ENCODE measurements around the gene SLC35F6. TPM values are rescaled to one million over a fixed set of nuclear protein-coding genes. Genes with fewer than 3 reads are reported as not detected.
A peak's percentile ranks its signal among the peaks of the same experiment; 100 is the strongest.
"Not testable (repeated sequence)": the region's sequence is repeated elsewhere in the genome, so short reads cannot be mapped to it uniquely, and the experiment has no call there.

SLC35F6 gene
- total RNA-seq, 2 donors from 2014 or later = 14.9 to 16.0 TPM

DNA sequence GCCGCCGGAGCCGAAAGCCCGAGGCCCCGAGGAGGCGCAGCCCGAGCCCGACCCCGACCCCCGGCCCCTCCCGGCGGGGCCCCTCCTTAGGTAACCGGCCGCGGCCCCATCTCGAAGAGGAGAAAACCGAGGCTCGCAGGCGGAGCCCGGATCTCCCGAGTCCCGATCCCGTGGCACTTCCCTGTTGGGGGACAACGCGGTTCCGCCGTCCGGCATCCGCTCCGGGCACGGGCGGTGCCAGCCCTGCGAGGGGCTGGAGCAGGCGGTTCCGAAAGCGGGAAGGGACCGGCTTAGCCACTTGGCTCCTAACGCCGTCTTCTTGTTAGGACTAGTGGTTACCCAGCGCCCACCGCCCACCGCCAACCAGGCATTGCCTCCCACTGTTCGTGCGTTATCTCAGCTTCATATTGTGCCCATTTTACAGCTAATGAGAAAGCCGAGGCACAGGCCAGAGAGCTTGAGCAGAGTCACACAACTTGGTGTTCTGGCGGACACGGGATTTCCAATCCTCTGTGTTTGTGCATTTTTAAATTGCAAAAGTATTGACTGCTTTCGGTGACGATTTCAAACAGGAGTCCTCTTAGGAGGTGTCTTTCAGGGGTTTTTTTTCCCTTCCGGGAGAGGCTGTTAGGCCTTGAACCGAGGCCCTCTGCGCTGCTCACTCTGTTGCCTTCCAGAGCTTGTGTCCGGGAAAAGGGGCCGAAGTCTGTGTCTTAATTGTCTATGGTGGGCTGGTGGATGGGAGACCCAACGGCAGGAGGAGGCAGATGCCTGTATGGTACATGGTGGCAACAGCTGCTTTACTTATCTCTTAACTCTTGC is 22.3 kb downstream of the SLC35F6 start:
- peaks cover 15% of the 10 kb centered on the region for H3K4me1 Mint-ChIP-seq
- ATAC-seq = no peak
- H3K4me3 Mint-ChIP-seq = peak overlapping the region; percentile 89
- H3K27ac Mint-ChIP-seq = no peak overlapping the region
- no peaks in the 10 kb centered on the region for H3K36me3 Mint-ChIP-seq (ENCODE audit: low read depth)
- DNase-seq = no peak
- no peaks in the 10 kb centered on the region for H3K9me3 ChIP-seq (ENCODE audit: control insufficient read depth, low read length, poor library complexity, severe bottlenecking)
- H3K27me3 Mint-ChIP-seq = peaks cover 16% of the 10 kb centered on the region

DNA sequence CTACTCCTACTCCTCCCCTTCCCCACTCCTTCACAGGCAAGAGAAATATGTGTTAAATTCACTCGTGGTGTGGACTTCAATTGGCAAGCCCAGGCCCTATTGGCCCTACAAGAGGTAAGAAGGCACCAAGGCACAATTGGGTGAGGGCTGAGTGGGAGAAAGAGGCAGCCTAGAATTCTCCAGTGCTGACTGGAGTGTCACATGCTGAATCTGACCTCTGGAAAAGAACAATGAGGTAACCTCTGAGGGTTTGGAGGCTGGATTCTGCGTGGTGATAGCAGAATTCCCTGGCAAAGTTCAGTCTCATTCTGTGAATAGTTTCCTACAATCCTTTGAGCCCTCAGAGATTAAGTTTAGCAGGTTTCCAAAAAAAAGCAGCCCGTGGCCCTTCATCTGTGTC is 28.6 kb downstream of the SLC35F6 start:
- DNase-seq (no peak), ATAC-seq (no peak)
- H3K27me3 Mint-ChIP-seq = peaks cover 11% of the 10 kb centered on the region
- no peak overlapping the region for H3K4me3 Mint-ChIP-seq
- no peak overlapping the region for H3K27ac Mint-ChIP-seq
- no peaks in the 10 kb centered on the region for H3K36me3 Mint-ChIP-seq (ENCODE audit: low read depth)
- H3K9me3 ChIP-seq (ENCODE audit: control insufficient read depth, low read length, poor library complexity, severe bottlenecking) = peaks cover 2% of the 10 kb centered on the region
- H3K4me1 Mint-ChIP-seq = peaks cover 5% of the 10 kb centered on the region

DNA sequence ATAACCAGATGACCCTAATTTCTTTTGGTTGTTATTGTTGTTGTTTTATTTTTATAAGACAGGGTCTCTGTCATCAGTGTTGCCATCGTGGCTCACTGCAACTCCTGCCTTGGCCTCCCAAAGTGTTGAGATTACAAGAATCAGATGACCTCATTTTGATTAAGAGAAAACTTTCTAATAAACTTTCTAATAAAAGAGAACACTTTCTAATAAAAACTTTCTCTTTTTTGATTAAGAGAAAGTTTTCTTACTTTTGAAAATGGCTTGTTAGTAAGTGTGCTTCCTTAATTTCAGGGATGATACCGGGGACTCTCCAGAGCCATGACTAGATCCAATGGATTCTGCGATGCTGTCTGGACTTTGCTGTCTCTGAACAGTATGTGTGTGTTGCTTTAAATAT is 29.4 kb downstream of the SLC35F6 start:
- Mint-ChIP-seq H3K4me3 (no peak overlapping the region), H3K27ac (no peak overlapping the region), H3K27me3 (peaks cover 11% of the 10 kb centered on the region), H3K4me1 (peaks cover 5% of the 10 kb centered on the region), H3K36me3 (ENCODE audit: low read depth) (no peaks in the 10 kb centered on the region)
- DNase-seq = no peak
- no peak for ATAC-seq
- H3K9me3 ChIP-seq (ENCODE audit: control insufficient read depth, low read length, poor library complexity, severe bottlenecking) = peaks cover 2% of the 10 kb centered on the region

DNA sequence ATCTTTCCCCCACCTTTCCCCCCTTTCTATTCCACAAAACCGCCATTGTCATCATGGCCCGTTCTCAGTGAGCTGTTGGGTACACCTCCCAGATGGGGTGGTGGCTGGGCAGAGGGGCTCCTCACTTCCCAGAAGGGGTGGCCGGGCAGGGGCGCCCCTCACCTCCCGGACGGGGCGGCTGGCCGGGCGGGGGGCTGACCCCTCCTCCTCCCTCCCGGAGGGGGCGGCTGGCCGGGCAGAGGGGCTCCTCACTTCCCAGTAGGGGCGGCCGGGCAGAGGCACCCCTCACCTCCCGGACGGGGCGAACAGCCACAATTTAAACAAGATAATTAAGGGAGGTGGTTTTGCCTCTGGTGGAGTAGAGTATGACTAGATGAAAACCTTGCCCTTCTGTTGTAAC is 31.1 kb downstream of the SLC35F6 start:
- H3K27ac Mint-ChIP-seq; H3K4me1 Mint-ChIP-seq; ATAC-seq; DNase-seq; H3K9me3 ChIP-seq (ENCODE audit: control insufficient read depth, low read length, poor library complexity, severe bottlenecking); H3K27me3 Mint-ChIP-seq; H3K4me3 Mint-ChIP-seq; H3K36me3 Mint-ChIP-seq (ENCODE audit: low read depth): not testable (repeated sequence)

DNA sequence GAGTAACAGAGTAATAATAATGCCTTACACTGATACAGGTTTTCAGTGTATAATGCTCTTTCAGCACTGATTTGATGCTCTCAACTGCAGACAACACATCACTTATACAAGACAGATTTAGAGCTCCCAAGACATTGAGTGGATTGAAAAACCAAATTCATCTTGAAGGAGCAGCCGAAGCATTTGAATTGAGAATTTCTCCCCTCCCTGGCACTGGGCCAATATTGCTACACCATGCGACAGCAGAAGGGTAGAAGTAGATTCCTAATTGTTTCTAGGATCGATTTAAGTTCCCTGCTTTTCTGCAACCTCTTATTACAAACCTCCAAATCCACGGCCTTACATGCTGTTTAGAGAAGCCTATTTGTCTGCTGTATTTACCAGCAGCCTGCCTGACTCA is 37.2 kb downstream of the SLC35F6 start:
- Mint-ChIP-seq H3K36me3 (ENCODE audit: low read depth) (no peaks in the 10 kb centered on the region), H3K27me3 (no peaks in the 10 kb centered on the region), H3K27ac (peak overlapping the region; percentile 41), H3K4me1 (peaks cover 4% of the 10 kb centered on the region), H3K4me3 (no peak overlapping the region)
- ATAC-seq (no peak), DNase-seq (no peak)
- no peaks in the 10 kb centered on the region for H3K9me3 ChIP-seq (ENCODE audit: control insufficient read depth, low read length, poor library complexity, severe bottlenecking)

DNA sequence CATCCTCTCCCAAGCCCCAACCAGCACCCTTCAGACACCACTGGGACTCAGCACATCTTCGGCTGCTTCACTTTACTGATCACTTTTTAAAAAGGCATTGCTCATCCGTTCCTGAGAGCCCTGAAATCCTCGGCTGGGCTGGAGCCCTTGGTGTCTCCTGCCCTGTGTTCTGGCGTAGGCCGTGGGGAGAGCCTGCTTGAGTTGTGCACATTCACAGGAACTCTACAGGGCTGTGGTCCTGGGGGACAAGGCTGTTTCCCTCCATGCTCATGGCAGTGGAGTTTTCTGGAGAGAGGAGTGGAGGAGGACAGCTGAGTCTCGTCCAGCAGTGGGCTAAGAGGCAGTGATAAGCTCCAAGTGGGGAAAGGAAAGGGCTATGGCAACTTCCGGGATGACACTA is 37.7 kb downstream of the SLC35F6 start:
- no peaks in the 10 kb centered on the region for H3K9me3 ChIP-seq (ENCODE audit: control insufficient read depth, low read length, poor library complexity, severe bottlenecking)
- H3K27me3 Mint-ChIP-seq = no peaks in the 10 kb centered on the region
- peaks cover 4% of the 10 kb centered on the region for H3K4me1 Mint-ChIP-seq
- H3K4me3 Mint-ChIP-seq = no peak overlapping the region
- peak overlapping the region; percentile 41 for H3K27ac Mint-ChIP-seq
- no peaks in the 10 kb centered on the region for H3K36me3 Mint-ChIP-seq (ENCODE audit: low read depth)
- DNase-seq (no peak), ATAC-seq (no peak)

DNA sequence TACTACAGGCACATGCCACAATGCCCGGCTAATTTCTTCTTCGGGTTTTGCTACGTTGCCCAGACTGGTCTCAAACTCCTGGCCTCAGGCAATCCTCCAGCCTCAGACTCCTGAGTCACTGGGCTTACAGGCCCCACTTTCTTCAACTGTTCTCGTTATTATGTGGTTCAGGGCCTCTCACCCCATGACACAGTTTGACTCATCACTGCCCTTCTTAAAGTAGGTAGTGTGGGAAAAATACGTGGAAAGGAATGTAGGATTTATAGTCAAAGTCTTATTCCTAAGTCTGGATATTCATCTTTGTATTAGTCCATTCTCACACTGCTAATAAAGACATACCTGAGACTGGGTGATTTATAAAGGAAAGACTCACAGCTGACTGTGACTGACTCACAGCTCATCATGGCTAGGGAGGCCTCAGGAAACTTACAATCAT is 41.2 kb downstream of the SLC35F6 start:
- ATAC-seq (no peak), DNase-seq (no peak)
- Mint-ChIP-seq H3K4me1 (peaks cover 9% of the 10 kb centered on the region), H3K27me3 (no peaks in the 10 kb centered on the region), H3K36me3 (ENCODE audit: low read depth) (no peaks in the 10 kb centered on the region), H3K4me3 (no peak overlapping the region), H3K27ac (no peak overlapping the region)
- no peaks in the 10 kb centered on the region for H3K9me3 ChIP-seq (ENCODE audit: control insufficient read depth, low read length, poor library complexity, severe bottlenecking)

DNA sequence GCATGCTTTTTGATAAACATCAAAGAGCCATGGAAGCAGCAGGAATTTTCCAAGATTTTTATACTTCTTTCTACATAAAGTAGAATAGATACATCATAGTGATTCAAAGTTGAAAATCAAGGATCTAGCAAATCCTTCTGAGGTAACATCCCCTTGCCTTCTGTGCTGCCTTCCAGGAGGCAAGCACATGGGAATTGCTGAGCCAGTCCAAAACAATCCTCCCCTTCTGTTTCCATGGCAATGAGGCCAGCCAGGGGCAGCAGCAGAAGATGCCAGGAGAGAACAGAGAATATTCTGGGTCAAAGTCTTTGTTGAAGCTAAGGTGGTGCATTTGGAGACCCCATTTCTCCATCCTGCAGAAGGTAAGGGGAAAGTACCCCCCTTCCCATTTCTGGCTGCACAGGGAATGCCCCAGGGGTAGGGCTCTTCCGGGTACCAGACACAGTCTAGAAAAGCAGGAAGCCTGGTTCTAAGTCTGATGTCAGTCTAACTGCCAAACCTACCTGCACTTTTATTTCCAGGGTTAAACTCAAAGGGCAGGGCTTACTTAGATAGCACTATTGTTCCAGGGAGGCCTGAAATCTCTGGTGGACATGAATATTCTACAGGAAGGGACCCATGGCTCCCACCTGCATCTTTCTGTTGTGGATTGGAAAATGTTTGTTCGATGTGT is 43.8 kb downstream of the SLC35F6 start:
- Mint-ChIP-seq H3K27me3 (peaks cover 7% of the 10 kb centered on the region), H3K4me3 (no peak overlapping the region), H3K36me3 (ENCODE audit: low read depth) (no peaks in the 10 kb centered on the region), H3K27ac (no peak overlapping the region), H3K4me1 (peaks cover 11% of the 10 kb centered on the region)
- DNase-seq (no peak), ATAC-seq (no peak)
- no peaks in the 10 kb centered on the region for H3K9me3 ChIP-seq (ENCODE audit: control insufficient read depth, low read length, poor library complexity, severe bottlenecking)

DNA sequence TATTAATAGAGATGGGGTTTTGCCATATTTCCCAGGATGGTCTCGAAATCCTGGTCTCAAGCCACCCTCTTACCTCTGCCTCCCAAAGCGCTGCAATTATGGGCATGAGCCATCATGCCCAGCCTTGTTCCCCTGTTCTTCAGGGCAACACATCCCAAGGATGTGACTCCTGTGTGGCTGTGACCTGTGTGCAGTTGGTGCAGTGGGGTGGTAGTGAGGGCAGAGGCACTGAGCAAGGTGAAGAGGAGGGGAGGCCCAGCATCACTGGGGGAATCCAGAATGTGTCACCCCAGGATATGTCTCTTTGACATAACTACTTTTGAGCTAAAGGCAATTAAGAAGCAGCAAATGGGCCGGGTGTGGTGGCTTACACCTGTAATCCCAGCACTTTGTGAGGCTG is 45.1 kb downstream of the SLC35F6 start:
- DNase-seq = no peak
- H3K27ac Mint-ChIP-seq = no peak overlapping the region
- no peak for ATAC-seq
- H3K9me3 ChIP-seq (ENCODE audit: control insufficient read depth, low read length, poor library complexity, severe bottlenecking) = no peaks in the 10 kb centered on the region
- no peak overlapping the region for H3K4me3 Mint-ChIP-seq
- H3K27me3 Mint-ChIP-seq = peaks cover 15% of the 10 kb centered on the region
- H3K36me3 Mint-ChIP-seq (ENCODE audit: low read depth) = peaks cover 2% of the 10 kb centered on the region
- H3K4me1 Mint-ChIP-seq = peaks cover 15% of the 10 kb centered on the region

DNA sequence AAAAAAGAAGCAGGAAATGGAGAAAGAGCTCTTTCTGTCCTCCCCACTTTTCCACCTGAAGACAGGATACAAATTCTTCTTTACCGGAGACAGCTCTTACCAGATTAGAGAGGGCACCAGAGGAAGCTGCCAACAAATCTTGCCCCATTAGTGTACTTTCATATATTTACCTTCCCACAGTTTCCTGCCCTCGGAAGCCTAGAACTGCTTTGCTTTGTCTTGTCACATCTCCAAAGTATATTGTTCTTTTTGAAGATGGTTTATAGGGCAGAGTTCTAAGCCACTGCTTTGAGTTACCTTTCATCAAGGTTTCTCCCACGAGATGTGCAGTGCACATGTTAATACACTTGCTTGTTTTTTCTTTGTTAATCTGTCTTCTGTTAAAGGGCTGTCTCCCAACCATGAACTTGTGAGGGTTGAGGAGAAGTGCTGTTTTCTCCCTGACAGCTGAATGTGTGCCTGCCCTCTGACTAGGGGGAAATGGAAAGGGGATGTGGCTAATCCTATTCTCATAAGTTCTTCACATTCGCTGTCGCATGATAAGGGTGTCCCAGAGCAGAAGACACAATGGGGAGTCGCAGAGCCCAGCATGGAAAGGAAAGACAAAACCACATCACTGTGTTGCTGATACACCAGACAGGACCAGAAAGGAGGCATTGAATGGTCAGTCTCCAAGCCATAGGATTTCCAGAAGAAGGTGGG is 45.9 kb downstream of the SLC35F6 start:
- H3K9me3 ChIP-seq (ENCODE audit: control insufficient read depth, low read length, poor library complexity, severe bottlenecking) = no peaks in the 10 kb centered on the region
- Mint-ChIP-seq H3K27ac (no peak overlapping the region), H3K27me3 (peaks cover 18% of the 10 kb centered on the region), H3K4me3 (peak overlapping the region; percentile 25), H3K36me3 (ENCODE audit: low read depth) (peaks cover 2% of the 10 kb centered on the region), H3K4me1 (peaks cover 15% of the 10 kb centered on the region)
- DNase-seq = no peak
- ATAC-seq = peak; percentile 28

DNA sequence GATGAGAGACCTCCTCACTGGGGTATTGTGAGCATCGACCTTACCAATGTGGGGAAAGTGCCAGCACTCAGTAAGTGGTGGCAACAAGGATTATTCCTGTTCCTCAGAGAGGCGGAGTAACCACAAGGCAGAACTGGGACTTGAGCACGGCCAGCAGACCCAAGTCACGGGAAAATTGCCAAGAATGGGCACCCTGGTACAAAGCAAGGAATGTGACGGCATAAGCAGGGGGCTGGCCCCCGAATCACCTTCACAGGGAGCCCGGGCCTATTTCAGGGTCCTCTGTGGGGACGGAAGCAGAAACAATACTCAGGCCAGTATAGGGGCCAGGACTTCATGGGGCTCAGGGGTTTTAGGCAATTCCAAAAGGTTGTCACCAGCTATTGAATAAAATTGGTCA is 47.2 kb downstream of the SLC35F6 start:
- Mint-ChIP-seq H3K27ac (no peak overlapping the region), H3K36me3 (ENCODE audit: low read depth) (peaks cover 2% of the 10 kb centered on the region), H3K4me1 (peaks cover 18% of the 10 kb centered on the region), H3K4me3 (no peak overlapping the region), H3K27me3 (peaks cover 25% of the 10 kb centered on the region)
- H3K9me3 ChIP-seq (ENCODE audit: control insufficient read depth, low read length, poor library complexity, severe bottlenecking) = no peaks in the 10 kb centered on the region
- DNase-seq (no peak), ATAC-seq (no peak)

DNA sequence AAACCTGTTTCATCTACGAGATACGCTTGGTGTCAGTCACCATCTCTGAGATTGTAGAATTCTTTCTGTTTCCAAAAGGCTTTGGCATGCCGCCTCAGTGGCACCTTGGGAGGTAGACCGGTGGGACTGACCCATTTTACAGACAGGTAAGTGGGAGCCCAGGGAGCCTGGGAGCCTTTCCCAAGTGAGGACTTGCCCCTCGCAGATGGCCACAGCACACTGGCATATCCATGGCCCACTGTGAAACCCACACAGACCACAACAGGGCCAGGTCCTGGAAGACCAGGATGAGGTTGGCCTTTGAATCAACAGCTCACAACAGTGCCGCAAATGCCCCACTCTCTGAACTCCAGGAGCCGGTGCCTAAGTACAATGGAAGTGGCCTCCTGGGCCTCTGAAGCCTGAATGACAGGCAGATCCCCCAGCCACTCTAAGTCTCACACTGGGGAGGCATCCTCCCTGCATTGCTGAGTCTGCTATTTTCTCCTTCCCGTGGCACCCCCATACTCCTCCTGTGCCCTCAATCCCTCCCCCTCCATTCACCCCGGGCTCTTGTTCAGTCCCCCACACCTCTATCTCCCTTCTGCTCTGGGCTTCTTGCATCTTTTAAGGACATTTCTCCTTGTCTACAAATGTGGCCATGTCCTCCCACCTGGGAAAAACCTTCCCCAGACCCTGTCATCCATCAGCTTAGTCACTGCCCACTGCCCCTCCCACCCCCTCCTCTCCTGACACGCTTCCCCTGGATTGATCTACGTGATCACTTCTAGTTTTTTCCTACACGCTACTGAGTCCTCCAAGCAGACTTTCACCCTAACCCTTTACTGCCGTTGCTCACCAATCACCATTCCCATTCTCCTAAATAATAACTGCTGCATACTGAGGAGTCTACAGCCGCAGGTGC is 48.0 kb downstream of the SLC35F6 start:
- Mint-ChIP-seq H3K4me3 (no peak overlapping the region), H3K36me3 (ENCODE audit: low read depth) (peaks cover 2% of the 10 kb centered on the region), H3K27me3 (peaks cover 32% of the 10 kb centered on the region), H3K4me1 (peaks cover 18% of the 10 kb centered on the region), H3K27ac (no peak overlapping the region)
- no peaks in the 10 kb centered on the region for H3K9me3 ChIP-seq (ENCODE audit: control insufficient read depth, low read length, poor library complexity, severe bottlenecking)
- no peak for DNase-seq
- no peak for ATAC-seq

DNA sequence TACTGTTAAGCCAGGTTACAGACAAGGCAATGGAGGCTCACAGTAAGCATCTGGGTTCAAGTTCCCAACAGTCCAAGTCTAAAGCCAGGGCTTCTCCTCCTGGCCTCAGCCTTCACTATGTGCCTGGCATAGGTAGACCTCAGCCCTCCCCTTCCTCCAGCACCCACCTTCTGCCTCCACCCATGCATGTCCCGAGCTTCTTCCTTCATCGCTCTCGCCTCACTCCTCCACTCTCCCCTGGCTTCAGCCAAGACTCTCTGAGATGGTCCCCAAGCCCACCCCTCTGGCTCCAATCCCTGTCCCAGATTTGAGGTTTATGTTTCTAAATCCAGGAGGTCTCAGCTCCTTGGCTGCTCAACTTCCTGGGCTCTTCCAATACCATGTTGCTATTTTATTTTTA is 48.6 kb downstream of the SLC35F6 start:
- peaks cover 2% of the 10 kb centered on the region for H3K36me3 Mint-ChIP-seq (ENCODE audit: low read depth)
- ATAC-seq = no peak
- H3K4me3 Mint-ChIP-seq = no peak overlapping the region
- H3K27ac Mint-ChIP-seq = no peak overlapping the region
- no peak for DNase-seq
- no peaks in the 10 kb centered on the region for H3K9me3 ChIP-seq (ENCODE audit: control insufficient read depth, low read length, poor library complexity, severe bottlenecking)
- peaks cover 39% of the 10 kb centered on the region for H3K27me3 Mint-ChIP-seq
- H3K4me1 Mint-ChIP-seq = peaks cover 18% of the 10 kb centered on the region
